ENCODE results near the gene NSUN2.

The NSUN2 gene

DNA sequence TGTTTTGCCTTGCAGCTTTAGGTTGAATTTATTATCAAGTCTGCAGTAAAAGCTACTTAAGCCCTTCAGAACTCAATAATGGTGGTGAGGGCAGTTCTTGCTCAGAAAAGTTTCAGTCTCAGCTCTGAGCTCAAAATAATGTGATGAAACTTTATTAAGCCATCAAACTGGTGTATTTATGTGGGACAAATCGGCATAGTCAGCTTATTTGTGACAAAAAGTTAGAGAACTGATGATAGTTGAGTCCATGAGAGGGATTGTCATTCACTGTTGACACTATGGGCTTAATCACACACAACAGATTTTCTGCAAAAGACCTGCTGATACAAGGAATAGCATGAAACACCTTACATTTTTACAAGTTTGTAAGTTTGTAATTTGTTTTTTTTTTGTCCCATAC, 9.8 kb upstream of the NSUN2 start:
- DNase-seq = no peak

GRCh38 chr5:6638236-6638635, 5.4 kb upstream of the NSUN2 start:
- no peak for DNase-seq

DNA sequence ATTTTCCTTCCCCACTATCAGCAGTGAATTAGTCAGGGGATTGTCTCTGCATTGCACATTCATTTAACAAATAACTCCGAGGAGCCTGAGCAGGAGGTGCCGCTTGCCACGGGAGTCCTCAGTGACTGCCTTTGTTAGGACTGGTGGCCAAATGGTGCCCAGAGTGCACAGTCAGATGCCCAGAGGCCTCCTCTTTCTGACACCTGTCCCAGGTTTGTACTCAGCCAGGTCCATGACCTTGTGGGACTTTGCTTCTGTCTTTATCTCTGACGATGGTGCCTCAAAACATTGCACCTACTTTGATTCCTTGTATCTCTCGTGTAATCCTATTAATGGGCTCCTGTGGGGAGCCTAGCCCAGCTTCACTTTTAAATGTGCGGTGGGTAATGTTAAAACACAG, 4.7 kb upstream of the NSUN2 start:
- DNase-seq = no peak

GRCh38 chr5:6637022-6637421, 4.2 kb upstream of the NSUN2 start:
- no peak for DNase-seq

GRCh38 chr5:6636293-6636692, 3.4 kb upstream of the NSUN2 start:
- no peak for DNase-seq

DNA sequence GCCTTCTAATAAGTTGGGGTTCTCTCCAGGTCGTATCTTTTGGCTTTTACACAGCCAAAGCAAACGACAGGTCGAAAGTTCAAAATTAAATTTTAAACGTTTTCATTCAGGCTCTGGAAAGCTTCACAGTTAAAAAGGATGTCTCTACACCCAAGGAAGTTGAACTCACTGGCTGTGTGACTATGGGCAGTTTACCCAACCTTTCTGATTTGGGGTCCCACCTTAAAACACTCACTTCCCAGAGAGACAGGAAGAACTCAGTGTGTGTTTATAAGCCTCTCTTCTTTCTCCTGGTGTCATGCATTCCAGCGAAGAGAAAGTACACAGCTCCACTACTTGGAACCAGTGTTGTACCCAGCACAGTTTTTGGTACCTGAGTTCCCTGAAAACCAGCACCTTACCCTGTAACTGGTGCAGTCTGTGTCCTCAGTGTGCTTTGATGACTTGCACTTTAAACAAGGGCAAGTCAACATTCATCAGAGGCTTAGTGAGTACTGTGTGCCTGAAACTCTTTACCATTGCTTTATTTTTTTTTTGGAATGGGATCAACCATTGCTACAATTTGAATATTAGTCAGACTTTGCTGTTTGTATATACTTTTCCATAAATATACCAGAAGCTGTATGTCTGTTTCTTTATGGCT, 2.1 kb upstream of the NSUN2 start:
- DNase-seq = no peak

DNA sequence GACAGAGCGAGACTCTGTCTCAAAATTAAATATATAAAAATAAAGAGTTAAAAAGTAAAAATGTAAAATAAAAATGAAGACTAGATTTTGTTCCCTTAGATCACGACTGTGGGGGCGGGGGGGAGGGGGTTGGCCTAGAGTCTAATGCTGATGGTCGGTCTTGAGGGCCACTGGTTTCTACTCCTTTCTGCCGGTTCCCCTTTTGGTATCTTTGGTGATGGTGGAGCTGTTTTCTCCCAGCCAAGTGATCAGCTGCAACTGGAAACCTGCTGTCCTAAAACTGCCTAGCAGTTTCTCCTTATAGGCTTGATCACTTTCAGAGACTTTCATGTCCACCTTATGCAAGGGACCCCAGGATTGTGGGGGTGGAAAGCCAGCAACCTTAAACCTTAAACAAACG, 1.5 kb upstream of the NSUN2 start:
- no peak for DNase-seq

DNA sequence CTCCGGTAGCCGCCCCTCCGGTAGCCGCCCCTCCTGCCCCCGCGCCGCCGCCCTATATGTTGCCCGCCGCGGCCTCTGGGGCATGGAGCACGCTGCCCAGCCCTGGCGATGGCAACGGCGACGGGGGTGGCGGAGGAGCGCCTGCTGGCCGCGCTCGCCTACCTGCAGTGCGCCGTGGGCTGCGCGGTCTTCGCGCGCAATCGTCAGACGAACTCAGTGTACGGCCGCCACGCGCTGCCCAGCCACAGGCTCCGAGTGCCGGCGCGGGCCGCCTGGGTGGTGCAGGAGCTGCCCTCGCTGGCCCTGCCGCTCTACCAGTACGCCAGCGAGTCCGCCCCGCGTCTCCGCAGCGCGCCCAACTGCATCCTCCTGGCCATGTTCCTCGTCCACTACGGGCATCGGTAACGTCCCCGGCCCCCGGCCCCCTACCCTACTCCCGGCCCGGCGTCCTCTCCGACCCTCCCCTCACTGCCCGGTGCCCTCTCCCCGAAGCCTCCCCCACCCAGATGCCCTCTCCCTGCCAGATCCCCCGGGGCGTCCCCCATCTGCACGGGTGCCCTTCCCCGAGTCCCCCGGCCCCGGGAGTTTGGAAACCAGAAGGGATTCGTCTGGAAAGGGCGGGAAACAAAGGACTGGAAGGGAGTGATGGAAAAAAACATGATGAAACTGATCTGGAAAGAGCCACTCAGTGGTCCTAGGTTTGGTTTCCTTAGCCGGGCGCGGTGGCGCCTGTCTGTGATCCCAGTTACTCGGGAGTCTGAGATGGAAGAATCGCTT, 813 bp upstream of the NSUN2 start:
- DNase-seq = no peak

- DNase-seq = no peak
Observed at GRCh38 chr5:6632324-6632887, 438 bp downstream of the NSUN2 start.

DNA sequence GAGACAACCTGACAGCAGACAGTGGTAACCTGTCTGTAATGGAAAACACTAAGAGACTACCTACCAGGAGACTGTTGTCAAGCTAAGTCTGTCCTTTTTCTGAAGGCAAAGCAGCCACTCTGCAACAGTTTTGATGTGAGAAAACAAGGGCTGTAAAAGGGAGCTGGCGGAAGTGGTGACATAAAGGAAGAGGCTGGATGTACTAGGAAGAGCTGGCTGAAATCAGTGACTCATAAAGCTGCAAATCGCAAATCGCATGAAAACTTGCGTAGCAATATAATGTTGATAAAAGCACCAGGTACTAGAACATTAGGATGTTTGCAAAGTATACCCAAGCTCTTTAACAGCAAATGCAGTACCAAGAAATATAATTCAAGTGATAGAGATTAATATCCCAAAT, 1.4 kb downstream of the NSUN2 start:
- DNase-seq = no peak

- DNase-seq = no peak
Observed at GRCh38 chr5:6626508-6626907, 6.3 kb downstream of the NSUN2 start.

- DNase-seq = no peak
Observed at GRCh38 chr5:6623941-6624340, 8.9 kb downstream of the NSUN2 start.

GRCh38 chr5:6623228-6623627, 9.6 kb downstream of the NSUN2 start:
- DNase-seq = no peak

DNA sequence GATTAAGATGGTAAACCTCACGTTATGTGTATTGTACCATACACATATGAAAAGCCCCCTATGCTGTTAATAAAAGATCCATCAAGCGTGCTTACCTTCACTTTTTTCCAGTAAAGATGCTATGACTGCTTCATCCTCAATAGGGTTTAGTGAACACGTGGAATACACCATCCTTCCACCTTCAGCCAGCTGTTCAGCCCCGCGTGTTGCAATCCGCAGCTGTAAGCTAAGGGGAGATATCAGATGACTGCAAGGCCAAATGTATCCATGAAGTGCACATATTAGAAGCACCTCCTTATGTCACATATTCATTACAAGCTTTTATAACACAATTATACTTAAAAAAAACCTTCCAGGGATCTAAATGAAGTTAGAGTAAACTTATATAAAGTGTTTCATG, 16.2 kb downstream of the NSUN2 start:
- DNase-seq = no peak

GRCh38 chr5:6615034-6615815, 17.6 kb downstream of the NSUN2 start:
- no peak for DNase-seq

- no peak for DNase-seq
Observed at GRCh38 chr5:6611334-6612256, 21.2 kb downstream of the NSUN2 start.

- DNase-seq = no peak
Observed at GRCh38 chr5:6608016-6608415, 24.8 kb downstream of the NSUN2 start.

DNA sequence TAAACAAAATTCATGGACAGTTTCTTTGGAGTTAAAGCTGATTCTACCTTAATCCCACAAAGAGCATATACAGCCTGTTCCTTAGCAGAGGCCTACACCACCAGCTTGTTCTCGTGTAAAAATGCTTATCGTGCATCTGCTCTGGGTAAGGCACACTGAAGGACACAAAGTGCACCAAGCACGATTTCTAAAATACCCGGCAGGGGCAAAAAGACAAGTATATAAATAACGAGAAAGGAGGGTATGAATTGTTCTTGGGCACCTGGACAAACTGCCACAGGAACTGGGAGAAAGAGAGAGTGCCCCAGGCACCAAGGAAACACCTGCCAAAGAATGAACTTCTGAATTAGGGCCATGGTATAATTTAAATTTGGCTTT, 25.3 kb downstream of the NSUN2 start:
- no peak for DNase-seq

DNA sequence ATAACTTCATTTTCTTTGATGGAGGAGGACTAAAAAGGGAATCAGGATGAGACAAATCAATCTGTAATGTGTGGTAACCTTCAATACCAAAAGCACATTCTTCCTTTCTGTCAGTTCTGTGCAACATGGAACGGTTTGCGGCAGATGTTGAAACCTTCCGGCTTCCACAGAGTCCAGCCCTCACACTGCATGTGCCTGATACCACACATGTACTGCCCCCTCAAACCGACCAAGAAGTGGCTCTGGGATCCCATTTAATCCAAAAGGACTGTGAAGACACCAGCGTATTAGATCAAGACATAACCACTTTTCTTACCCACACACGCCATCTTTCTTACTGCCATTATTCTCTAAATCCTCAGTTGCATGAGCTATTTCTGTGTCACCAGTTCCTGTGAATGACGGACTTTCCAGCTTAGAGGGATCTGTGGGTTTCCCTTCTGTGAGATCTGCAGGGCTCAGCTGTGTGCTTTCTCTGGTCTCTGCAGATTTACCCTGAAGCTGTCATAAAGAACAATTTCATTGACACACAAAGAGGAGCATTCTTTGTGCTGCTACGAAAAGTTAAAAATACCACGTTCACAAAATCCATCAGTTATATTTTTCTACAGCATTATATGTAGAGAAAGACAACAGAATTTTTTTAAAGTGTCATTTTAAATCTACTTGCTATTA, 25.8 kb downstream of the NSUN2 start:
- no peak for DNase-seq

GRCh38 chr5:6604946-6605345, 27.9 kb downstream of the NSUN2 start:
- no peak for DNase-seq

GRCh38 chr5:6604341-6604740, 28.5 kb downstream of the NSUN2 start:
- DNase-seq = no peak

- DNase-seq = no peak
Observed at GRCh38 chr5:6603643-6604042, 29.2 kb downstream of the NSUN2 start.
